Astrocyte of the cerebellum (primary cell): ENCODE measurements around the gene NOX5.

Experiments used
- DNase-seq: peaks from one replicate; pipeline ENCODE4 v3.0.0-alpha.2; 2011; ENCODE audit warnings: low read depth
- H3K4me3 ChIP-seq: 2 replicates; pipeline ENCODE4 v1.5.1; 2011; ENCODE audit warnings: mild to moderate bottlenecking, low read depth, low read length, moderate library complexity
- in situ Hi-C: cut with HindIII; loops from 2 replicates; pipeline ENCODE4 v1.10.0; 2017; ENCODE audit warnings: low sequenced_read_pairs
- TF ChIP-seq, protein P1 (sequence below): IDR thresholded peaks from 2 replicates; pipeline ENCODE4 v1.5.1; 2012; ENCODE audit warnings: low read length, low read depth, moderate library complexity, mild to moderate bottlenecking; ENCODE audit errors: missing control alignments

Gene NOX5

DNA sequence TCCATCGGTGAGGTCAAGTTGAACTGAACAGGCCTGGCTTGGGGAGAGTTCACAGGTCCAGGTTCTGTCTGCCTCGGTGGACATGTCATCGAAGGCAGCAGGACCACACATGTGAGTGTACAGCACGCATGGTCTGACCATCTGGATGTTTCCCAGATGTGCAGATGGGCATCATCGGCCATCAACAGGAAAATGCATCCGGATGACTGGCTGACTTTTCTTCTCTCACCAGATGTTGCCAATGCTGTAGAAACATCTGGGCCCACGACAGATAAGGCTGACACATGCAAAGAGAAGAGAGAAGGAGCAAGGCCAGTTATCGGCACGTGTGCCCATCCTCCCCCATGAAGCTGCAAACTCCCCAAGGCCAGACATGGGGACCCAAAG lies 45.1 kb downstream of the NOX5 start:
- in situ Hi-C loops: no loop called here
- no peak overlapping the region for H3K4me3 ChIP-seq
- TF ChIP-seq, protein P1, sequence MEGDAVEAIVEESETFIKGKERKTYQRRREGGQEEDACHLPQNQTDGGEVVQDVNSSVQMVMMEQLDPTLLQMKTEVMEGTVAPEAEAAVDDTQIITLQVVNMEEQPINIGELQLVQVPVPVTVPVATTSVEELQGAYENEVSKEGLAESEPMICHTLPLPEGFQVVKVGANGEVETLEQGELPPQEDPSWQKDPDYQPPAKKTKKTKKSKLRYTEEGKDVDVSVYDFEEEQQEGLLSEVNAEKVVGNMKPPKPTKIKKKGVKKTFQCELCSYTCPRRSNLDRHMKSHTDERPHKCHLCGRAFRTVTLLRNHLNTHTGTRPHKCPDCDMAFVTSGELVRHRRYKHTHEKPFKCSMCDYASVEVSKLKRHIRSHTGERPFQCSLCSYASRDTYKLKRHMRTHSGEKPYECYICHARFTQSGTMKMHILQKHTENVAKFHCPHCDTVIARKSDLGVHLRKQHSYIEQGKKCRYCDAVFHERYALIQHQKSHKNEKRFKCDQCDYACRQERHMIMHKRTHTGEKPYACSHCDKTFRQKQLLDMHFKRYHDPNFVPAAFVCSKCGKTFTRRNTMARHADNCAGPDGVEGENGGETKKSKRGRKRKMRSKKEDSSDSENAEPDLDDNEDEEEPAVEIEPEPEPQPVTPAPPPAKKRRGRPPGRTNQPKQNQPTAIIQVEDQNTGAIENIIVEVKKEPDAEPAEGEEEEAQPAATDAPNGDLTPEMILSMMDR: no peak
- no peak for DNase-seq

DNA sequence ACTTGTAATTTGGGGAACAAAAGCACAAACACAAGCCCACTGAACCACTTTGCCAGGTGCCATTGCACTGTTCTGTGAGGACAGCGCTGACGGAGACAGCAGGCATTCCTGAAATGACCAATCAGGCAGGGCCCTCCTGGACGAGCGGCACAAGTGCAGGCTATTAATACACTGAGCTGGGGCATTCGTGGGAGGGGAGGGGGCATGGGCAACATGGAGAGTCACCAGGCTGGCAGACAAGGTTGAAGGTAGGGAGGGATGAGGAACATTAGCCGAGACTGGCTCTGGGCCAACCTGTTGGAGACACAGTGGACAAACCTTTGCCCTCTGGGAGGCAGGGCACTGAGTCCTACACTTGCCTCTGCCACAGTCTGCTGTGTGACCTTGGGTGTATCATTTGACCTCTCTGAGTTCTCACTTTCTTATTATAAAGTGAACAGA lies 45.6 kb downstream of the NOX5 start:
- no peak for DNase-seq
- H3K4me3 ChIP-seq: no peak overlapping the region
- TF ChIP-seq, protein P1: no peak
- in situ Hi-C loops: loop anchor here (5.0 kb wide), 1 partner anchor 182 kb away; no protein-coding TSS in a partner anchor

DNA sequence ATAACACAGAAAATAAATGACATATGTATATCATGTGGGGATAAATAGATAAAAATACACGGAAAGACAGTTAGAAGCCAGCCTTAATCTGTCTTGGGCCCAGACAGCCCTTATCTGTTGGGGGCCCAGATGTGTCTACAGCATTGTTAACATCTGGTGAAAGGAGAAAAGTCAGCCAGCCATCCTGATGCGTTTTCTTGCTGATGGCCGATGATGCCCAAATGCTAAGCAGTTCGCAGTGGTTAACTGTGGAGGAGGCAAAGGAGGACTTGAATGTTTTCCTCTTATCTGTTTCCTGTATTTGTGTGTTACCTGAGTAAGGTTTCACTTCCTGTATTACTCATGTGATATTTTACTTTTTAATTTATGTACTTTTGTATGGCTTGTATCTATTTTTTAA lies 46.2 kb downstream of the NOX5 start:
- H3K4me3 ChIP-seq: no peak overlapping the region
- TF ChIP-seq, protein P1: no peak
- DNase-seq: no peak
- in situ Hi-C loops: loop anchor here (5.0 kb wide), 1 partner anchor 182 kb away; no protein-coding TSS in a partner anchor

DNA sequence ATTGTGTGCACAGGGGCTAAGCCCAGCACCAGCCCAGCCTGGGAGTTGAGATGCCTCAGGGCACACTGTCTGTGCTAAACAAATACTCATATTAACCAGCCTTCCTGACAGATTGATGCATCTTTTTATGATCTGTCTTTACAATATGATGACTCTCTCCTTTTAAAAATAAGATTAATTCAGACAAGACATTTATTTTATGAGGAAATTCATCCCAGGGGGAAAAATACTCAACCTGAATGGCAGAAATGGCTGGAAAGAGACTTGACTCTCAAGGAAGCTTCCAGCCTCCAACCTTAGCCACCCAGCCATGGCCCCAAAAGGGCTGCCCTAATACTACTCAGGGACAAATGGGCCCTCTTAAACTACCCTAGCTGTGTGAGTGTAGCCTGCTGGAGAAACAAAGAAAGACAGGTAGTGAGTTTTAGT lies 46.9 kb downstream of the NOX5 start:
- in situ Hi-C loops: loop anchor here (5.0 kb wide), 1 partner anchor 181 kb away; no protein-coding TSS in a partner anchor
- TF ChIP-seq, protein P1: no peak
- no peak overlapping the region for H3K4me3 ChIP-seq
- DNase-seq: no peak

DNA sequence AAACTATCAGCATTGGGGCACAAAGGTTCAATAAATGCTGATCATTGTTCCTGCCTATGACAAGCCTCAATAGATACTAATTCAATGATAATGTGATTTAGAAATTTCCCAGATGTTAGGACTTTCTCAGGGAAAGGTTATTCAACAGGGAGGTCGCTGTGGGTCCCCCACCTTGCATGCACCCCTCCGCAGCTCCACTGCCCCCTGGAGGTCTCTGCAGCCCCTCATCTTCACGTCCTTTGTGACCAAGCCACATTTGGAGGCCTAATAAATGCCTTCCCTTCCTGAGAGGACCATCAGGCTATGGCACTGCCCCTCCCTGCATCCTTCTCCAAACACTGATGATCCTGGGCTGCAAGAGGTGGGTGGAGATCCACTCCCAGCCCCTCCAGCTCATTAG lies 50.2 kb downstream of the NOX5 start:
- no peak overlapping the region for H3K4me3 ChIP-seq
- in situ Hi-C loops: loop anchor here (5.0 kb wide), 1 partner anchor 178 kb away; no protein-coding TSS in a partner anchor
- TF ChIP-seq, protein P1: no peak
- DNase-seq: no peak

DNA sequence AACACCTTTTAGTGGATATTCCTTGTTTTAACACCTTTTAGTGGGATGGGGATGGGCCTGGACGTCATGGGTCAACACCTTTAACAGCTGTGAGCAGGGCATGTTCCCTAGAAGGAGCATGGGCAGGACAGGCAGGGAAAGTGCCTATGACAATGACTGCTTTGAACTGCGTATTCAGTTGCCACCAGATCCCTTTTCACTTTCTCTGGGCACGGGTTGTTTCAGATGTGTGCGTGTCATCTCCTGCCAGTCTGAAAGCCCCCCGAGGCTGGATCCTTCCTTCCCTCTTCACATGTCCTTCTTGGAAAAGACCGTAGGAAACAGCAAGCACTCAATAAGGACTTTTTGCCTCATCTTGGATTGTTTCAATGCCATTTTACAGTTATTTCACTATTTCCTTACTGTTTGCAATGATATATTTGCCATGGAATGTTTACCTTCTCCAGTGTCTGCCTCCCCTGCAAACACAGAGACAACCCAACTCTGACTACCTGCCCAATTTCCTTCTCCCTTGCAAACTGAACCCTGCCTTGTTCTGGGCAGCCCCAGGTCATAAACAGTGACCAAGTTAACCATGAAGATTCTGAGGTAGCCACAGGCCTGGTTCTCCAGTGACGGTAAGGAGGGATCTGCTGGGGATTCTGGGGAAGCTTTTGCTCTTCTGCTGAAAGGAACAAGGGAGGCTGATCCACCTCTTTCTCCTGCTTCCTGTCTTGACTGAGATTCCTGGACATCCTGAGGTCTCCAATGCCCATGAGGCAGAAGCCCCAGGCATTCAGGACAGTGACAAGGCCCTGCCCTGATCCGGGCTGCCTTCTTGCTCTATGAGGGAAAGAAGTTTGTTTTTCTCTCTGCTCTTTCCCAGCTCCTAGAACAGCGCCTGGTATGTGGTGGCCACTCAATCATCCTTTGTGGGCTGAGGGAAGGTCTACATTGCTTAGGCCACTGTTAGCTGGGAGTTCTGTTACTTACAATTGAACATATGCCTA lies 51.8 kb downstream of the NOX5 start:
- H3K4me3 ChIP-seq: no peak overlapping the region
- TF ChIP-seq, protein P1: no peak
- in situ Hi-C loops: no loop called here

More for the DNA sequence above, 51.8 kb downstream of the NOX5 start:
- DNase-seq: no peak
